IMR-90 (cell line): ENCODE measurements around the gene GGN.

ENCODE experiments used
- MXI1 ChIP-seq: IDR thresholded peaks from 2 replicates; pipeline ENCODE4 v1.6.1; 2012; ENCODE audit warnings: low read depth, mild to moderate bottlenecking, low read length, moderate library complexity, borderline replicate concordance
- POLR2A ChIP-seq: IDR thresholded peaks from 2 replicates; pipeline ENCODE4 v1.6.1; 2012; ENCODE audit warnings: mild to moderate bottlenecking, low read depth, low read length
- RAD21 ChIP-seq: IDR thresholded peaks from 2 replicates; pipeline ENCODE4 v1.6.1; 2012; ENCODE audit warnings: low read length, improper control_type of control experiment
- RCOR1 ChIP-seq: IDR thresholded peaks from 2 replicates; pipeline ENCODE4 v1.6.1; 2012; ENCODE audit warnings: mild to moderate bottlenecking, low read length, improper control_type of control experiment; ENCODE audit not compliant: insufficient replicate concordance
- RFX5 ChIP-seq: IDR thresholded peaks from 2 replicates; pipeline ENCODE4 v1.8.0; 2012; ENCODE audit warnings: low read depth, mild to moderate bottlenecking, low read length, moderate library complexity
- TF ChIP-seq, protein P1 (sequence below): conservative IDR thresholded peaks from 2 replicates; pipeline ENCODE4 v1.5.1; 2012; ENCODE audit warnings: mild to moderate bottlenecking, low read depth, low read length, improper control_type of control experiment
- TF ChIP-seq, protein P2 (sequence below): fragments of 150-350 bp; IDR thresholded peaks from 2 replicates; pipeline ENCODE4 v1.6.1; 2017; ENCODE audit warnings: mild to moderate bottlenecking, antibody characterized with exemption, low read length, low read depth

DNA sequence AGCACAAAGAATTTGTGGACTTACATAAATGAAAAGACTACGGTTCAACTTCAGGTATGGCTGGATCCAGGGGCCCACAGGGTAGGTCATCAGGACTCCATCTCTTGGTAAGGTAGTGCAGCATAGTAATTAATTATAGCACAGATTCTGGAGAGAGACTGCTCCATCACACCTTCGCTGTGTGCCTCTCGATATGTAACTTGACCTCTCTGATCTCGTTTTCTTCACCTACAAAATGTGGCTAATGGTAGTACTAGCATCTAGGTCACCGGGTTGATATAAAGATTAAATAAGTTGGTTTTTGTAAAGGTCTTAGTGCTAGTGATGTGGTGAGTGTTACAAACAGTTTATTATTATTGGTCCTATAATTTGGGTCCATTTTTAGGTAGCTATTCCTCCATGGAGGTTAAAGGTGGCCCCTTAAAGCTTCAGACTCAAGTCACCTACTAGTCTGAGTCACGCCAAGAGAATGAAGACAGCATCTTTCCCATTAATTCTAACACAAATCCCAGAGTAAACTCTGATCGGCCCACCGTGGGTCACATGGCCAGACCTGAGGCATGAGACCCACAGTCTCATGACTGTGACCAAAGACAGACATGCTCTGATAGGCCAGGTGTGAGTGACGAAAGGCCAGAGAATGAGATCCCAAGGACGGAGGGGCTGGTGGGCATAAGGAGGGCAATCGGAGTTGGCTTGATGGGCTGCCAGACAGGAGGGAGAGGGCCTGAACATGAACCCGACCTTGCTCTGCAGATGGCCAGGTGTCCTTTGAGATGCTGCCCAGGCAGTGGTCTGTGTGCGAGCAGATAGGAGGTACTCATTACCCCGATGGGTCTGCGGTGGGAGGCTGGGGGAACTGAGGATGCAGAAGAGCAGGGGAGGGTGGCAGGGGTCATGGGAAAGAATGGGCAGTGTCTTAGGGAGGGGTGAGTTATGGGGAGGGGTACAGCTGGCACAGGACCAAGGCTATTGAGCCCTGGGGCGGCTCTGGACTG lies 31.8 kb downstream of the GGN start:
- TF ChIP-seq, protein P1, sequence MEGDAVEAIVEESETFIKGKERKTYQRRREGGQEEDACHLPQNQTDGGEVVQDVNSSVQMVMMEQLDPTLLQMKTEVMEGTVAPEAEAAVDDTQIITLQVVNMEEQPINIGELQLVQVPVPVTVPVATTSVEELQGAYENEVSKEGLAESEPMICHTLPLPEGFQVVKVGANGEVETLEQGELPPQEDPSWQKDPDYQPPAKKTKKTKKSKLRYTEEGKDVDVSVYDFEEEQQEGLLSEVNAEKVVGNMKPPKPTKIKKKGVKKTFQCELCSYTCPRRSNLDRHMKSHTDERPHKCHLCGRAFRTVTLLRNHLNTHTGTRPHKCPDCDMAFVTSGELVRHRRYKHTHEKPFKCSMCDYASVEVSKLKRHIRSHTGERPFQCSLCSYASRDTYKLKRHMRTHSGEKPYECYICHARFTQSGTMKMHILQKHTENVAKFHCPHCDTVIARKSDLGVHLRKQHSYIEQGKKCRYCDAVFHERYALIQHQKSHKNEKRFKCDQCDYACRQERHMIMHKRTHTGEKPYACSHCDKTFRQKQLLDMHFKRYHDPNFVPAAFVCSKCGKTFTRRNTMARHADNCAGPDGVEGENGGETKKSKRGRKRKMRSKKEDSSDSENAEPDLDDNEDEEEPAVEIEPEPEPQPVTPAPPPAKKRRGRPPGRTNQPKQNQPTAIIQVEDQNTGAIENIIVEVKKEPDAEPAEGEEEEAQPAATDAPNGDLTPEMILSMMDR, result no peak
- TF ChIP-seq POLR2A, result no peak
- TF ChIP-seq, protein P2, sequence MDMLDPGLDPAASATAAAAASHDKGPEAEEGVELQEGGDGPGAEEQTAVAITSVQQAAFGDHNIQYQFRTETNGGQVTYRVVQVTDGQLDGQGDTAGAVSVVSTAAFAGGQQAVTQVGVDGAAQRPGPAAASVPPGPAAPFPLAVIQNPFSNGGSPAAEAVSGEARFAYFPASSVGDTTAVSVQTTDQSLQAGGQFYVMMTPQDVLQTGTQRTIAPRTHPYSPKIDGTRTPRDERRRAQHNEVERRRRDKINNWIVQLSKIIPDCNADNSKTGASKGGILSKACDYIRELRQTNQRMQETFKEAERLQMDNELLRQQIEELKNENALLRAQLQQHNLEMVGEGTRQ, result no peak
- no peak for TF ChIP-seq RAD21
- TF ChIP-seq RCOR1, result no peak
- no peak for TF ChIP-seq MXI1
- no peak for TF ChIP-seq RFX5
